Body of pancreas (tissue), 4 donors: Measurements from ENCODE around the gene ARHGEF19. TPM values are rescaled to one million over a fixed set of nuclear protein-coding genes. Genes with fewer than 3 reads are reported as not detected.
"Not testable (repeated sequence)": the region's sequence is repeated elsewhere in the genome, so short reads cannot be mapped to it uniquely, and the experiment has no call there.

Experiments
- ATAC-seq: fragments of 150-250 bp; one replicate; pipeline ENCODE4 v1.9.1; 2016
- DNase-seq, 4 donors: peaks; one replicate each; pipeline ENCODE4 v3.0.0-alpha.2; 2019
- H3K27ac ChIP-seq, 4 donors: fragments of 200-600 bp; sonication (generic); 1 replicate in 3 of 4; 2 replicates in 1 of 4; pipeline versions ENCODE4 v1.5.1 to v1.6.1; 2016 to 2019; ENCODE audit warnings: mild to moderate bottlenecking in 1 of 4, mixed read lengths in 1 of 4, moderate library complexity in 1 of 4
- H3K27me3 ChIP-seq, 2 donors: fragments of 200-600 bp; sonication (generic); one replicate each; pipeline ENCODE4 v1.6.0; 2016; ENCODE audit warnings: mild to moderate bottlenecking in 1 of 2
- H3K36me3 ChIP-seq, 2 donors: fragments of 200-600 bp; sonication (generic); replicated peaks in 1 of 2; 2 replicates each; pipeline ENCODE4 v1.5.1; 2016; ENCODE audit warnings: low read depth in 2 of 2; ENCODE audit not compliant: insufficient read depth in 1 of 2
- H3K4me1 ChIP-seq: fragments of 200-600 bp; sonication (generic); one replicate; pipeline ENCODE4 v1.6.0; 2016
- H3K4me3 ChIP-seq, 2 donors: fragments of 200-600 bp; sonication (generic); 1 replicate in 1 of 2; 2 replicates in 1 of 2; pipeline ENCODE4 v1.5.1; 2016 to 2019
- H3K9me3 ChIP-seq, 3 donors: fragments of 200-600 bp; sonication (generic); 1 replicate in 2 of 3; 2 replicates in 1 of 3; pipeline ENCODE4 v1.5.1; 2016
- POLR2A ChIP-seq, 3 donors: fragments of 450-650 bp; IDR thresholded peaks; one replicate each; pipeline ENCODE4 v1.6.1; 2016; ENCODE audit warnings: antibody characterized with exemption in 3 of 3, mild to moderate bottlenecking in 2 of 3
- WGBS, 2 donors: methylation state at CpG; one replicate each; pipeline ENCODE4 v1.1.5; 2017; 5-methylcytosine and 5-hydroxymethylcytosine counted together
- intact Hi-C: fragments of 100-400 bp; cut with DNase I; formaldehyde crosslinking; loops from one replicate; pipeline ENCODE4 v1.15.1; 2023
- total RNA-seq, 2 donors: library from RNA; depleted of rRNA; stranded (reverse); fragments of >200 nt; gene quantifications; one replicate each; pipeline ENCODE4 v1.1.0, GENCODE V29; 2016
- TF ChIP-seq, protein P1 (sequence below), 7 experiments: fragments of 450-650 bp in 4 of 7; fragments of 200-600 bp in 3 of 7; sonication (generic) in 3 of 7; IDR thresholded peaks; one replicate each; pipeline ENCODE4 v1.5.1; 2016 to 2019; ENCODE audit warnings: antibody characterized with exemption in 7 of 7

Gene ARHGEF19
- total RNA-seq, 2 donors from 2014 or later: 15.3 to 31.3 TPM

- H3K9me3 ChIP-seq: no peaks in the 10 kb centered on the region
- DNase-seq (peak; percentile 90 to 96 (median 94)), ATAC-seq (peak; percentile 80)
- H3K4me3 ChIP-seq: no peak overlapping the region
- peaks cover 0 to 2% of the 10 kb centered on the region in 2 donors for H3K36me3 ChIP-seq
- WGBS, 2 donors: 17 to 18% methylated on average over 7 of the region's 7 CpGs
- no peaks in the 10 kb centered on the region for H3K27me3 ChIP-seq
- H3K4me1 ChIP-seq: peaks cover 63% of the 10 kb centered on the region
- peak overlapping the region; percentile 75 to 89 (median 85) for H3K27ac ChIP-seq
- peak in 2 of 3 donors; percentile 38 to 44 for TF ChIP-seq POLR2A (IDR thresholded peaks at IDR 0.05)
- TF ChIP-seq, protein P1, sequence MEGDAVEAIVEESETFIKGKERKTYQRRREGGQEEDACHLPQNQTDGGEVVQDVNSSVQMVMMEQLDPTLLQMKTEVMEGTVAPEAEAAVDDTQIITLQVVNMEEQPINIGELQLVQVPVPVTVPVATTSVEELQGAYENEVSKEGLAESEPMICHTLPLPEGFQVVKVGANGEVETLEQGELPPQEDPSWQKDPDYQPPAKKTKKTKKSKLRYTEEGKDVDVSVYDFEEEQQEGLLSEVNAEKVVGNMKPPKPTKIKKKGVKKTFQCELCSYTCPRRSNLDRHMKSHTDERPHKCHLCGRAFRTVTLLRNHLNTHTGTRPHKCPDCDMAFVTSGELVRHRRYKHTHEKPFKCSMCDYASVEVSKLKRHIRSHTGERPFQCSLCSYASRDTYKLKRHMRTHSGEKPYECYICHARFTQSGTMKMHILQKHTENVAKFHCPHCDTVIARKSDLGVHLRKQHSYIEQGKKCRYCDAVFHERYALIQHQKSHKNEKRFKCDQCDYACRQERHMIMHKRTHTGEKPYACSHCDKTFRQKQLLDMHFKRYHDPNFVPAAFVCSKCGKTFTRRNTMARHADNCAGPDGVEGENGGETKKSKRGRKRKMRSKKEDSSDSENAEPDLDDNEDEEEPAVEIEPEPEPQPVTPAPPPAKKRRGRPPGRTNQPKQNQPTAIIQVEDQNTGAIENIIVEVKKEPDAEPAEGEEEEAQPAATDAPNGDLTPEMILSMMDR (IDR thresholded peaks at IDR 0.05): peak in 1 of 7 experiments; percentile 9
- intact Hi-C loops: no loop called here
Measured at GRCh38 chr1:16248603-16249516, 36.4 kb upstream of the ARHGEF19 start.

DNA sequence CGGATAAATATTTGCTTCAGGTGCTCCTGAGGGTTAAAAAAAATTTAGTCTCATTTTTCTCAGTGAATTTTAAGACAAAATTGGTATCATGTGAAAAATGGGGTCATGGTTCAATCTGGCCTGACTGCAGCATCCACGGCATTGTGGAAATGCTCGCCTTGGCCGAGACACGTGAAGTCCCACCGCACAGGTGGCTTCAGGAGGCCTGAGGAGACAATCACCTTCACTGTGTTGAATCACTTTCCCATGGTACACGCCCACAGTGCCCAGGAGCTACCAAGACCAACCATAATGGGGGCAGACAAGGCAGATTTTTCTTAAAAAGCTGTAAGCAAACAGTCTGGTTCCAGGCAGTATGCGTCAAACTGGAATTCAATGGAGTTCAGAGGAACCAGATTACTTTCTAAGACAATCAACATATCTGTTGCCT lies 35.6 kb upstream of the ARHGEF19 start:
- Histone ChIP-seq H3K4me3 (no peak overlapping the region), H3K27ac (peak overlapping the region; percentile 75 to 89 (median 85)), H3K27me3 (no peaks in the 10 kb centered on the region), H3K36me3 (peaks cover 0 to 2% of the 10 kb centered on the region in 2 donors), H3K9me3 (no peaks in the 10 kb centered on the region), H3K4me1 (peaks cover 67% of the 10 kb centered on the region)
- intact Hi-C loops: no loop called here
- TF ChIP-seq, protein P1 (IDR thresholded peaks at IDR 0.05): no peak
- no peak for TF ChIP-seq POLR2A (IDR thresholded peaks at IDR 0.05)
- DNase-seq: peak in 3 of 4 donors; percentile 23 to 51 (median 33)
- WGBS, 2 donors: 45 to 49% methylated on average over 8 of the region's 8 CpGs
- no peak for ATAC-seq

GRCh38 chr1:16247441-16247840 lies 35.0 kb upstream of the ARHGEF19 start:
- Histone ChIP-seq H3K4me3 (no peak overlapping the region), H3K27me3 (no peaks in the 10 kb centered on the region), H3K36me3 (peaks cover 0 to 2% of the 10 kb centered on the region in 2 donors), H3K9me3 (no peaks in the 10 kb centered on the region), H3K4me1 (peaks cover 67% of the 10 kb centered on the region), H3K27ac (peak overlapping the region; percentile 75 to 89 (median 85))
- intact Hi-C loops: no loop called here
- ATAC-seq (no peak), DNase-seq (no peak)
- TF ChIP-seq POLR2A (IDR thresholded peaks at IDR 0.05): no peak
- TF ChIP-seq, protein P1 (IDR thresholded peaks at IDR 0.05): no peak
- WGBS, 2 donors: 69 to 82% methylated on average over 2 of the region's 2 CpGs

GRCh38 chr1:16246961-16247360 lies 34.5 kb upstream of the ARHGEF19 start:
- peaks cover 67% of the 10 kb centered on the region for H3K4me1 ChIP-seq

GRCh38 chr1:16246239-16246638 lies 33.8 kb upstream of the ARHGEF19 start:
- peaks cover 63% of the 10 kb centered on the region for H3K4me1 ChIP-seq
- H3K36me3 ChIP-seq, intact Hi-C loops, H3K4me3 ChIP-seq, H3K9me3 ChIP-seq, H3K27ac ChIP-seq, H3K27me3 ChIP-seq, ATAC-seq, DNase-seq: not testable (repeated sequence)
- 92 to 96% methylated on average over 1 of the region's 1 CpG for WGBS, 2 donors

More at GRCh38 chr1:16246961-16247360, 34.5 kb upstream of the ARHGEF19 start:
- Histone ChIP-seq H3K27me3 (no peaks in the 10 kb centered on the region), H3K4me3 (no peak overlapping the region), H3K9me3 (no peaks in the 10 kb centered on the region), H3K36me3 (peaks cover 0 to 2% of the 10 kb centered on the region in 2 donors), H3K27ac (peak overlapping the region; percentile 49 to 87 (median 79))
- TF ChIP-seq POLR2A (IDR thresholded peaks at IDR 0.05): no peak
- TF ChIP-seq, protein P1 (IDR thresholded peaks at IDR 0.05): no peak
- WGBS, 2 donors: 79 to 92% methylated on average over 5 of the region's 5 CpGs
- intact Hi-C loops: no loop called here
- DNase-seq: no peak
- no peak for ATAC-seq
